Left forelimb (tissue), 1 donor: ENCODE measurements around the gene SPTB.
"Not testable (repeated sequence)": the region's sequence is repeated elsewhere in the genome, so short reads cannot be mapped to it uniquely, and the experiment has no call there.

Source experiments
- DNase-seq: peaks from one replicate; pipeline ENCODE4 v3.0.0-alpha.2; 2018; ENCODE audit warnings: low spot score

Gene SPTB

GRCh38 chr14:64821651-64822050 lies 58.1 kb downstream of the SPTB start:
- DNase-seq, result no peak

- DNase-seq, result no peak
These were observed 61.6 kb downstream of the SPTB start for GRCh38 chr14:64818151-64818550.

GRCh38 chr14:64817631-64818030 lies 62.1 kb downstream of the SPTB start:
- DNase-seq, result no peak

- no peak for DNase-seq
These were observed 63.4 kb downstream of the SPTB start for GRCh38 chr14:64816221-64816783.

GRCh38 chr14:64815257-64815656 lies 64.5 kb downstream of the SPTB start:
- DNase-seq, result no peak

- no peak for DNase-seq
These were observed 67.3 kb downstream of the SPTB start for GRCh38 chr14:64812412-64812811.

GRCh38 chr14:64811676-64812075 lies 68.0 kb downstream of the SPTB start:
- DNase-seq, result no peak

GRCh38 chr14:64808449-64808848 lies 71.3 kb downstream of the SPTB start:
- DNase-seq, result no peak

GRCh38 chr14:64807551-64807950 lies 72.2 kb downstream of the SPTB start:
- DNase-seq, result no peak

GRCh38 chr14:64806862-64807495 lies 72.7 kb downstream of the SPTB start:
- DNase-seq, result no peak

- DNase-seq, result no peak
These were observed 73.4 kb downstream of the SPTB start for GRCh38 chr14:64806202-64806861.

- not testable (repeated sequence) for DNase-seq
These were observed 74.1 kb downstream of the SPTB start for GRCh38 chr14:64805646-64806045.

GRCh38 chr14:64804754-64805260 lies 74.9 kb downstream of the SPTB start:
- DNase-seq, result no peak

- DNase-seq, result no peak
These were observed 77.9 kb downstream of the SPTB start for GRCh38 chr14:64801800-64802199.

- no peak for DNase-seq
These were observed 78.7 kb downstream of the SPTB start for GRCh38 chr14:64801046-64801445.

GRCh38 chr14:64800000-64800399 lies 79.7 kb downstream of the SPTB start:
- no peak for DNase-seq

GRCh38 chr14:64799555-64799954 lies 80.2 kb downstream of the SPTB start:
- DNase-seq, result no peak

GRCh38 chr14:64796369-64796768 lies 83.3 kb downstream of the SPTB start:
- no peak for DNase-seq

GRCh38 chr14:64795921-64796320 lies 83.8 kb downstream of the SPTB start:
- DNase-seq, result no peak

GRCh38 chr14:64795211-64795610 lies 84.5 kb downstream of the SPTB start:
- no peak for DNase-seq

GRCh38 chr14:64792871-64793560 lies 86.7 kb downstream of the SPTB start:
- no peak for DNase-seq

GRCh38 chr14:64792231-64792630 lies 87.5 kb downstream of the SPTB start:
- DNase-seq, result no peak

GRCh38 chr14:64790478-64790877 lies 89.2 kb downstream of the SPTB start:
- no peak for DNase-seq
